AG10803 (cell line): ENCODE measurements around the gene NFYA.

ENCODE experiments used
- DNase-seq: peaks from one replicate; pipeline ENCODE4 v3.0.0; 2010; ENCODE audit warnings: low read depth
- H3K4me3 ChIP-seq: 2 replicates; pipeline ENCODE4 v1.5.1; 2011; ENCODE audit warnings: mild to moderate bottlenecking, low read length, control low read depth
- CTCF ChIP-seq: conservative IDR thresholded peaks from 2 replicates; pipeline ENCODE4 v1.5.1; 2011; ENCODE audit warnings: mild to moderate bottlenecking, low read length, control low read depth, inconsistent platforms

Gene NFYA

GRCh38 chr6:41046084-41046483 lies 26.7 kb upstream of the NFYA start:
- no peak for TF ChIP-seq CTCF
- no peak overlapping the region for H3K4me3 ChIP-seq
- no peak for DNase-seq

DNA sequence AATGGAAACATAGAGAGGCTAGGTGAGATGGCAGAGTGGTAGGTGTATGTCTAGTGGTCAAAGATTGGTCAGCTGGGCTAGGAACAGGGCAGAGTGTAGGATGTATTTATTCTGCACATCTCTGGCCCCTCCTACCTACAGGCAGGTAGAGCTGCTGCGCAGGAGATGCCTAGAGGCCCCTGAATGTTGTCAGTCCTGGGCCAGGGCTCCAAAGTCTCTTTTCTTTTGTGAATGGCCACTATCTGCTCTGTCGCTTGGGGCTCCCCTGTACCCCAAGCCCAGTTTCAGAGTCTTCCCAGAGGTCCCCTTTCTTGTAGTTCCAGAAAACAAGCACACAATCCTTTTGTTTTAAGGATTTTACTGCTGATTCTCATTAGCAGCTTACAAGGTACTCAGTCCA lies 25.5 kb upstream of the NFYA start:
- DNase-seq = no peak
- TF ChIP-seq CTCF = no peak
- H3K4me3 ChIP-seq = no peak overlapping the region

DNA sequence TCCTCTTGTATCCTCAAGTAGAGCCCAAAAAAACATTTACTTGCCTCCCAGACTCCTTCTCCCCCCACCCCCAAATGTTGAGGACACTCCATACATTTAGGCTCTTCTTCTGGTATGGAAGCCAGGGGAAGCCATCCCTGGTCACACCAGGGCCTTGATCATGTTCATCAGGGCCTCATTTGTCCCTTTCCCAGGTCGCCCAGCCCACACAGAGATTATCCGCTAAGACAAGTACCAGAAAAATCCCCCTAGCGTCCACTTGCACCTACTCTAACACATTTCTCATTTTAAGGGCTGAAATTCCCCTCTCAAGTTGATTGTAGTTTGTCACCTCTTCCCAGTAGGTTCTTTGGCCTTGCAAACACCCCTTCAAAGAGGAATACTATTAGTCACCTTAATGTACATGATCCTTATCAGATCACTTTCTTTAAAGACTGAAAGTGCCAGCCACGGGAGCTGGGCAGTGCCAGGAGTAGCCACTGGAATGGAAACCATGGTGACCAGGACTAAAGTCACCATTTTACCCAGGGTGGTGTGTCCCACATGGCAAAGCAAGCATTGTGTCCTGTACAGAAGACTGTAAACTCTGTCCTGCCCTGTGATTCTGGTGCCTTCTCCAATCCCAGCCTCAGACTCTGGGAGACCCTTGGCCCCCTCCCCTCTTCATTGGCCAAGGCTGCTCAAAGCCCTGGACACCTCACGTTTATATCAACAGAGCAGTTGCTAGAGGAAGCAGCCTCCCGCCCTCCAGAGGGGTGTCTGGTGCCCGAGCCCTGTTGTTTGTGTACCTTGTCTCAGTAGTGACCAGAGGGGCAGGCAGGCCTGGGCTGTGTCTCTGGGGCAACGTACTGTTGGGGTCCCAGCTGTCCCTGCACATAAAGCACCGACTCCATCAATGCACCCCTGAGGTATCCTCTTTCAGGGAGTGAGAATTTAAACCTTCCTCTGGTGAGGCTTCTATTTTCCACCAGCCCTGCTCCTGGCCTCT lies 24.7 kb upstream of the NFYA start:
- H3K4me3 ChIP-seq = no peak overlapping the region
- TF ChIP-seq CTCF = no peak

DNA sequence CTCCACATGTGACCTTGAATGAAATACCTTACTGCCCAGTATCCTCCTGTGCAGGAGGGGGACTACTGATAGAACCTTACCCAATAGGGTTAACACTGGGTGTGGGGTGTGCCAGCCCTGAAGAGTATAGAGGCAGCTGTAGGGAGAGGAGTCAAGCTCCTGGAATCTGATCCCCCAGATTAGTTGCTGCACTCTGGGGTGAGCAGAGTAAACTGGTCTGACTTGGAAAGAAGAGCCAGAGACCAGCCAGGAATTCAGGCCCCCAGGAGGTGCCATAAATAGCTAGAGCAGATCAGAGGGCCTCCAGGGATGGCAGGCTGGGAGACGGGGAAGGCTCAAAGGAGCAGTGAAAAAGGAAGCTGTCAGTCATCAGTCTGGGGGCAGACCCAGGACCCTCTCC lies 23.3 kb upstream of the NFYA start:
- H3K4me3 ChIP-seq = no peak overlapping the region
- no peak for TF ChIP-seq CTCF
- no peak for DNase-seq

More for the DNA sequence above, 24.7 kb upstream of the NFYA start:
- no peak for DNase-seq

- H3K4me3 ChIP-seq = no peak overlapping the region
- TF ChIP-seq CTCF = no peak
- DNase-seq = no peak
These were observed 22.8 kb upstream of the NFYA start for GRCh38 chr6:41049955-41050354.

DNA sequence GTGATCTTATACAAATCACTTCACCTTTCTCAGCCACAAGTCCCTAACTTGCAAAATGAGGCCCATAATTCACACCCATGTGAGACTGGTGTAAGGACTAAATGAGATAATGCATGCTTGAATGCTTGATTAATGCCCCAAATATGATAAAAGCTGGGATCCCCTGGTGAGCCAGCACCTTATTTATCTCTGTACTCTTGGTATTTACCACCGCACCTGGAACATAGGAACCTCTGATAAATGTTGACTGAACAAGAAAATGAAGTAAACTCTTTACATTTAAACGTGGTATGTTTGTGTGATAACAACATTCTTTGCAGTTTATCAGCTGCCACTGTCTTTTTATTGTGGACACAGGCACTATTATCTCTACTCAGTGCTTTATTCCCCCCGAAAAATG lies 22.2 kb upstream of the NFYA start:
- no peak for DNase-seq
- no peak overlapping the region for H3K4me3 ChIP-seq
- no peak for TF ChIP-seq CTCF

- no peak overlapping the region for H3K4me3 ChIP-seq
- TF ChIP-seq CTCF = no peak
- no peak for DNase-seq
These were observed 20.9 kb upstream of the NFYA start for GRCh38 chr6:41051873-41052272.
